ENCODE data around the gene ARFIP1. TPM values are rescaled to one million over a fixed set of nuclear protein-coding genes. Genes with fewer than 3 reads are reported as not detected.

Gene ARFIP1
- total and polyA plus RNA-seq, 7 experiments from 2014 or later, result 5.1 to 20.2 (median 15.1) TPM

GRCh38 chr4:152803541-152803940 lies 23.8 kb downstream of the ARFIP1 start:
- Histone ChIP-seq H3K27ac (ENCODE audit: low read depth, low read length) (no peak overlapping the region), H3K36me3 (ENCODE audit: control insufficient read depth in 2 of 3, insufficient read depth in 3 of 3, low read length in 3 of 3) (no peaks in the 10 kb centered on the region), H3K4me1 (ENCODE audit: control insufficient read depth in 2 of 2, insufficient read depth in 2 of 2, low read length in 2 of 2) (no peaks in the 10 kb centered on the region), H3K4me3 (ENCODE audit: low read length) (no peak overlapping the region), H3K27me3 (ENCODE audit: control insufficient read depth in 2 of 2, insufficient read depth in 2 of 2, low read length in 2 of 2) (no peaks in the 10 kb centered on the region), H3K9me3 (ENCODE audit: control insufficient read depth in 2 of 3, low read length in 3 of 3) (no peaks in the 10 kb centered on the region)
- no peak for ATAC-seq
- peaks cover 0 to 18% (median 11%) of the 10 kb centered on the region in 5 donors for H3K36me3 Mint-ChIP-seq
- no peaks in the 10 kb centered on the region for H3K27me3 Mint-ChIP-seq
- H3K4me3 Mint-ChIP-seq, result no peak overlapping the region
- CTCF ChIA-PET, result no interaction called here
- POLR2A ChIA-PET, result no interaction called here
- no peak overlapping the region for H3K27ac Mint-ChIP-seq
- H3K4me1 Mint-ChIP-seq, result peaks cover 10 to 24% (median 13%) of the 10 kb centered on the region in 7 donors
- DNase-seq, result no peak
- H3K9me3 Mint-ChIP-seq, result peaks cover 0 to 4% (median 0%) of the 10 kb centered on the region in 11 donors
- intact Hi-C loops (cut with micrococcal nuclease), result no loop called here

GRCh38 chr4:152805071-152805650 lies 25.4 kb downstream of the ARFIP1 start:
- H3K36me3 ChIP-seq (ENCODE audit: control insufficient read depth in 2 of 3, insufficient read depth in 3 of 3, low read length in 3 of 3), result no peaks in the 10 kb centered on the region
- no peak overlapping the region for H3K4me3 Mint-ChIP-seq
- no peak overlapping the region for H3K27ac Mint-ChIP-seq
- H3K27ac ChIP-seq (ENCODE audit: low read depth, low read length), result no peak overlapping the region
- peaks cover 10 to 24% (median 13%) of the 10 kb centered on the region in 7 donors for H3K4me1 Mint-ChIP-seq
- no peaks in the 10 kb centered on the region for H3K9me3 ChIP-seq (ENCODE audit: control insufficient read depth in 2 of 3, low read length in 3 of 3)
- H3K4me3 ChIP-seq (ENCODE audit: low read length), result no peak overlapping the region
- H3K36me3 Mint-ChIP-seq, result peaks cover 0 to 30% (median 21%) of the 10 kb centered on the region in 5 donors
- no peaks in the 10 kb centered on the region for H3K27me3 ChIP-seq (ENCODE audit: control insufficient read depth in 2 of 2, insufficient read depth in 2 of 2, low read length in 2 of 2)
- no peaks in the 10 kb centered on the region for H3K4me1 ChIP-seq (ENCODE audit: control insufficient read depth in 2 of 2, insufficient read depth in 2 of 2, low read length in 2 of 2)
- POLR2A ChIA-PET, result no interaction called here
- intact Hi-C loops (cut with micrococcal nuclease), result no loop called here
- no peaks in the 10 kb centered on the region for H3K27me3 Mint-ChIP-seq
- CTCF ChIA-PET, result no interaction called here
- ATAC-seq, result no peak
- H3K9me3 Mint-ChIP-seq, result peaks cover 0 to 4% (median 0%) of the 10 kb centered on the region in 11 donors
- no peak for DNase-seq

GRCh38 chr4:152805818-152806217 lies 26.1 kb downstream of the ARFIP1 start:
- ChIA-PET CTCF (no interaction called here), POLR2A (no interaction called here)
- no peaks in the 10 kb centered on the region for H3K36me3 ChIP-seq (ENCODE audit: control insufficient read depth in 2 of 3, insufficient read depth in 3 of 3, low read length in 3 of 3)
- no peak overlapping the region for H3K27ac ChIP-seq (ENCODE audit: low read depth, low read length)
- H3K27me3 ChIP-seq (ENCODE audit: control insufficient read depth in 2 of 2, insufficient read depth in 2 of 2, low read length in 2 of 2), result no peaks in the 10 kb centered on the region
- Mint-ChIP-seq H3K4me3 (no peak overlapping the region), H3K9me3 (peaks cover 0 to 5% (median 4%) of the 10 kb centered on the region in 11 donors), H3K4me1 (peaks cover 10 to 24% (median 13%) of the 10 kb centered on the region in 7 donors), H3K36me3 (peaks cover 0 to 37% (median 28%) of the 10 kb centered on the region in 5 donors), H3K27ac (peak overlapping the region in 1 of 9 donors; percentile 32), H3K27me3 (no peaks in the 10 kb centered on the region)
- ATAC-seq, result no peak
- H3K4me1 ChIP-seq (ENCODE audit: control insufficient read depth in 2 of 2, insufficient read depth in 2 of 2, low read length in 2 of 2), result no peaks in the 10 kb centered on the region
- no peak overlapping the region for H3K4me3 ChIP-seq (ENCODE audit: low read length)
- H3K9me3 ChIP-seq (ENCODE audit: control insufficient read depth in 2 of 3, low read length in 3 of 3), result no peaks in the 10 kb centered on the region
- intact Hi-C loops (cut with micrococcal nuclease), result loop anchor here in 1 of 2 donors (2.0 kb wide), 1 partner anchor 19 kb away; no protein-coding TSS in a partner anchor
- no peak for DNase-seq

- H3K9me3 Mint-ChIP-seq, result peaks cover 0 to 10% (median 6%) of the 10 kb centered on the region in 11 donors
- H3K27me3 Mint-ChIP-seq, result no peaks in the 10 kb centered on the region
- H3K27ac Mint-ChIP-seq, result peak overlapping the region in 1 of 9 donors; percentile 32
- H3K4me1 ChIP-seq (ENCODE audit: control insufficient read depth in 2 of 2, insufficient read depth in 2 of 2, low read length in 2 of 2), result no peaks in the 10 kb centered on the region
- no peaks in the 10 kb centered on the region for H3K36me3 ChIP-seq (ENCODE audit: control insufficient read depth in 2 of 3, insufficient read depth in 3 of 3, low read length in 3 of 3)
- no peak overlapping the region for H3K27ac ChIP-seq (ENCODE audit: low read depth, low read length)
- ChIA-PET POLR2A (interaction anchor here (0.6 kb wide), 1 partner anchor 864 kb away, joined by 4 read pairs; no protein-coding TSS in a partner anchor), CTCF (interaction anchor here (0.7 kb wide), 1 partner anchor 28 kb away, joined by 3 read pairs; no protein-coding TSS in a partner anchor)
- H3K36me3 Mint-ChIP-seq, result peaks cover 3 to 45% (median 36%) of the 10 kb centered on the region in 5 donors
- H3K9me3 ChIP-seq (ENCODE audit: control insufficient read depth in 2 of 3, low read length in 3 of 3), result no peaks in the 10 kb centered on the region
- H3K4me3 ChIP-seq (ENCODE audit: low read length), result no peak overlapping the region
- no peaks in the 10 kb centered on the region for H3K27me3 ChIP-seq (ENCODE audit: control insufficient read depth in 2 of 2, insufficient read depth in 2 of 2, low read length in 2 of 2)
- H3K4me1 Mint-ChIP-seq, result peaks cover 4 to 24% (median 10%) of the 10 kb centered on the region in 7 donors
- ATAC-seq (no peak), DNase-seq (no peak)
- intact Hi-C loops (cut with micrococcal nuclease), result loop anchor here in 1 of 2 donors (2.0 kb wide), 1 partner anchor 20 kb away; no protein-coding TSS in a partner anchor
- H3K4me3 Mint-ChIP-seq, result no peak overlapping the region
These were observed 26.9 kb downstream of the ARFIP1 start for GRCh38 chr4:152806501-152807125.

GRCh38 chr4:152807294-152807829 lies 27.6 kb downstream of the ARFIP1 start:
- Mint-ChIP-seq H3K4me3 (peak overlapping the region in 1 of 10 donors; percentile 52), H3K27ac (peak overlapping the region in 1 of 9 donors; percentile 58), H3K9me3 (peaks cover under 1 to 17% (median 7%) of the 10 kb centered on the region in 11 donors), H3K27me3 (no peaks in the 10 kb centered on the region), H3K4me1 (peaks cover 4 to 24% (median 10%) of the 10 kb centered on the region in 7 donors), H3K36me3 (peaks cover 6 to 52% (median 40%) of the 10 kb centered on the region in 5 donors)
- H3K27ac ChIP-seq (ENCODE audit: low read depth, low read length), result no peak overlapping the region
- no peak for ATAC-seq
- H3K36me3 ChIP-seq (ENCODE audit: control insufficient read depth in 2 of 3, insufficient read depth in 3 of 3, low read length in 3 of 3), result no peaks in the 10 kb centered on the region
- no peaks in the 10 kb centered on the region for H3K4me1 ChIP-seq (ENCODE audit: control insufficient read depth in 2 of 2, insufficient read depth in 2 of 2, low read length in 2 of 2)
- ChIA-PET POLR2A (no interaction called here), CTCF (interaction anchor here (0.7 kb wide), 1 partner anchor 28 kb away, joined by 3 read pairs; no protein-coding TSS in a partner anchor)
- no peaks in the 10 kb centered on the region for H3K9me3 ChIP-seq (ENCODE audit: control insufficient read depth in 2 of 3, low read length in 3 of 3)
- no peak for DNase-seq
- intact Hi-C loops (cut with micrococcal nuclease), result loop anchor here in 1 of 2 donors (2.0 kb wide), 1 partner anchor 21 kb away; no protein-coding TSS in a partner anchor
- no peak overlapping the region for H3K4me3 ChIP-seq (ENCODE audit: low read length)
- H3K27me3 ChIP-seq (ENCODE audit: control insufficient read depth in 2 of 2, insufficient read depth in 2 of 2, low read length in 2 of 2), result no peaks in the 10 kb centered on the region

GRCh38 chr4:152808670-152809069 lies 28.9 kb downstream of the ARFIP1 start:
- Mint-ChIP-seq H3K9me3 (peaks cover 7 to 30% (median 14%) of the 10 kb centered on the region in 11 donors), H3K4me3 (no peak overlapping the region), H3K27me3 (no peaks in the 10 kb centered on the region), H3K27ac (no peak overlapping the region), H3K4me1 (peaks cover 4 to 22% (median 10%) of the 10 kb centered on the region in 7 donors), H3K36me3 (peaks cover 13 to 62% (median 49%) of the 10 kb centered on the region in 5 donors)
- Histone ChIP-seq H3K36me3 (ENCODE audit: control insufficient read depth in 2 of 3, insufficient read depth in 3 of 3, low read length in 3 of 3) (no peaks in the 10 kb centered on the region), H3K27me3 (ENCODE audit: control insufficient read depth in 2 of 2, insufficient read depth in 2 of 2, low read length in 2 of 2) (no peaks in the 10 kb centered on the region), H3K4me1 (ENCODE audit: control insufficient read depth in 2 of 2, insufficient read depth in 2 of 2, low read length in 2 of 2) (no peaks in the 10 kb centered on the region), H3K4me3 (ENCODE audit: low read length) (no peak overlapping the region), H3K27ac (ENCODE audit: low read depth, low read length) (no peak overlapping the region), H3K9me3 (ENCODE audit: control insufficient read depth in 2 of 3, low read length in 3 of 3) (peaks cover 0 to 5% (median 0%) of the 10 kb centered on the region in 3 experiments)
- ATAC-seq (no peak), DNase-seq (no peak)
- POLR2A ChIA-PET, result no interaction called here
- CTCF ChIA-PET, result interaction anchor here (1.4 kb wide), 1 partner anchor 9 kb away, joined by 4 read pairs; no protein-coding TSS in a partner anchor
- intact Hi-C loops (cut with micrococcal nuclease), result no loop called here
